Mesodermal cell (in vitro differentiated cells): ENCODE measurements around the gene MKKS. TPM values are rescaled to one million over a fixed set of nuclear protein-coding genes. Genes with fewer than 3 reads are reported as not detected.
A peak's percentile ranks its signal among the peaks of the same experiment; 100 is the strongest.

ENCODE experiments used
- H3K27ac ChIP-seq: 2 replicates; pipeline ENCODE4 v1.7.0; 2013; ENCODE audit warnings: mild to moderate bottlenecking, low read depth, low read length, moderate library complexity; ENCODE audit not compliant: severe bottlenecking
- H3K36me3 ChIP-seq: 2 replicates; pipeline ENCODE4 v1.7.1; 2013; ENCODE audit warnings: mild to moderate bottlenecking, low read length, moderate library complexity; ENCODE audit not compliant: control insufficient read depth, insufficient read depth
- H3K4me1 ChIP-seq: one replicate; pipeline ENCODE4 v1.7.1; 2013; ENCODE audit warnings: mild to moderate bottlenecking, low read length; ENCODE audit not compliant: insufficient read depth, control insufficient read depth, poor library complexity, severe bottlenecking
- H3K4me3 ChIP-seq: 2 replicates; pipeline ENCODE4 v1.7.0; 2013; ENCODE audit warnings: low read length, control low read depth, mild to moderate bottlenecking; ENCODE audit not compliant: insufficient read depth, poor library complexity, severe bottlenecking; ENCODE audit errors: extremely low read depth
- H3K9me3 ChIP-seq: 2 replicates; pipeline ENCODE4 v1.7.1; 2013; ENCODE audit warnings: mild to moderate bottlenecking, low read length, moderate library complexity; ENCODE audit not compliant: control insufficient read depth
- WGBS, 2 experiments: methylation state at CpG; one replicate each; pipeline ENCODE4 v1.1.5; 2013; ENCODE audit warnings: missing lambda C conversion rate in 2 of 2; ENCODE audit not compliant: insufficient coverage in 2 of 2; 5-methylcytosine and 5-hydroxymethylcytosine counted together
- polyA plus RNA-seq, 2 experiments: library from polyadenylated mRNA; stranded (reverse); fragments of 50-300 nt; gene quantifications; one replicate each; pipeline ENCODE4 v1.2.3, GENCODE V29; 2013

Gene MKKS
- 15.2 TPM for polyA plus RNA-seq (2013, experiment 1 of 2)
- 13.4 TPM for polyA plus RNA-seq (2013, experiment 2 of 2)

GRCh38 chr20:10433623-10434466, at the start of gene MKKS:
MKKS (minus strand) TSS chr20:10434222; CDS start chr20:10413514, 20,708 bp downstream.
- H3K4me3 ChIP-seq: peak within 1 kb of the TSS; percentile 73
- H3K36me3 ChIP-seq: peaks cover 7% of the 10 kb centered on the region
- 0 to 1% methylated on average over 29 to 52 of the region's 73 CpGs for WGBS, 2 experiments
- H3K9me3 ChIP-seq: no peaks in the 10 kb centered on the region
- no peaks in the 10 kb centered on the region for H3K4me1 ChIP-seq
- H3K27ac ChIP-seq: peak within 1 kb of the TSS; percentile 87

GRCh38 chr20:10483691-10484090, 49.7 kb upstream of the MKKS start:
- WGBS, 2 experiments: 71% methylated on average over 1 of the region's 2 CpGs; no CpG with 5 or more reads in 1 of the 2 experiments

GRCh38 chr20:10481676-10482075, 47.7 kb upstream of the MKKS start:
- 68 to 70% methylated on average over 5 of the region's 5 CpGs for WGBS, 2 experiments
- Histone ChIP-seq H3K9me3 (no peaks in the 10 kb centered on the region), H3K27ac (no peak overlapping the region), H3K36me3 (no peaks in the 10 kb centered on the region), H3K4me1 (no peaks in the 10 kb centered on the region), H3K4me3 (no peak overlapping the region)

More at GRCh38 chr20:10483691-10484090, 49.7 kb upstream of the MKKS start:
- no peak overlapping the region for H3K4me3 ChIP-seq
- H3K27ac ChIP-seq: no peak overlapping the region
- no peaks in the 10 kb centered on the region for H3K36me3 ChIP-seq
- H3K4me1 ChIP-seq: peaks cover 3% of the 10 kb centered on the region
- no peaks in the 10 kb centered on the region for H3K9me3 ChIP-seq

- Histone ChIP-seq H3K27ac (no peak overlapping the region), H3K4me1 (no peaks in the 10 kb centered on the region), H3K36me3 (no peaks in the 10 kb centered on the region), H3K9me3 (no peaks in the 10 kb centered on the region), H3K4me3 (no peak overlapping the region)
- WGBS, 2 experiments: 82 to 100% methylated on average over 2 of the region's 4 CpGs
These were observed 44.9 kb upstream of the MKKS start for GRCh38 chr20:10478930-10479329.

GRCh38 chr20:10478205-10478604, 44.2 kb upstream of the MKKS start:
- H3K36me3 ChIP-seq: no peaks in the 10 kb centered on the region
- H3K4me3 ChIP-seq: no peak overlapping the region
- no CpG with 5 or more reads among the region's 1 CpG for WGBS, 2 experiments
- no peaks in the 10 kb centered on the region for H3K4me1 ChIP-seq
- H3K9me3 ChIP-seq: no peaks in the 10 kb centered on the region
- no peak overlapping the region for H3K27ac ChIP-seq

- Histone ChIP-seq H3K4me3 (no peak overlapping the region), H3K36me3 (no peaks in the 10 kb centered on the region), H3K27ac (no peak overlapping the region), H3K9me3 (no peaks in the 10 kb centered on the region), H3K4me1 (no peaks in the 10 kb centered on the region)
- WGBS, 2 experiments: no CpG with 5 or more reads among the region's 3 CpGs
These were observed 42.3 kb upstream of the MKKS start for GRCh38 chr20:10476319-10476724.

GRCh38 chr20:10475225-10475624, 41.2 kb upstream of the MKKS start:
- WGBS, 2 experiments: 96% methylated on average over 2 of the region's 2 CpGs; no CpG with 5 or more reads in 1 of the 2 experiments
- no peak overlapping the region for H3K4me3 ChIP-seq
- H3K4me1 ChIP-seq: peaks cover 3% of the 10 kb centered on the region
- H3K36me3 ChIP-seq: no peaks in the 10 kb centered on the region
- H3K9me3 ChIP-seq: no peaks in the 10 kb centered on the region
- H3K27ac ChIP-seq: no peak overlapping the region

GRCh38 chr20:10474606-10475184, 40.7 kb upstream of the MKKS start:
- Histone ChIP-seq H3K27ac (no peak overlapping the region), H3K4me3 (no peak overlapping the region), H3K36me3 (no peaks in the 10 kb centered on the region), H3K9me3 (no peaks in the 10 kb centered on the region), H3K4me1 (peaks cover 8% of the 10 kb centered on the region)
- 96 to 97% methylated on average over 4 to 6 of the region's 11 CpGs for WGBS, 2 experiments

GRCh38 chr20:10472871-10473270, 38.8 kb upstream of the MKKS start:
- Histone ChIP-seq H3K27ac (no peak overlapping the region), H3K4me1 (peaks cover 24% of the 10 kb centered on the region), H3K9me3 (no peaks in the 10 kb centered on the region), H3K4me3 (no peak overlapping the region), H3K36me3 (no peaks in the 10 kb centered on the region)
- 91 to 93% methylated on average over 2 of the region's 2 CpGs for WGBS, 2 experiments

GRCh38 chr20:10470276-10470675, 36.3 kb upstream of the MKKS start:
- Histone ChIP-seq H3K4me1 (peaks cover 47% of the 10 kb centered on the region), H3K36me3 (no peaks in the 10 kb centered on the region), H3K4me3 (no peak overlapping the region), H3K27ac (no peak overlapping the region), H3K9me3 (no peaks in the 10 kb centered on the region)
- 91 to 95% methylated on average over 4 to 5 of the region's 6 CpGs for WGBS, 2 experiments

GRCh38 chr20:10469599-10469998, 35.6 kb upstream of the MKKS start:
- H3K4me1 ChIP-seq: peaks cover 52% of the 10 kb centered on the region
- H3K36me3 ChIP-seq: no peaks in the 10 kb centered on the region
- no peak overlapping the region for H3K4me3 ChIP-seq
- 26 to 27% methylated on average over 3 to 6 of the region's 7 CpGs for WGBS, 2 experiments
- no peaks in the 10 kb centered on the region for H3K9me3 ChIP-seq
- no peak overlapping the region for H3K27ac ChIP-seq
